Smooth muscle cell (in vitro differentiated cells): Measurements from ENCODE around the gene MIGA1. TPM values are rescaled to one million over a fixed set of nuclear protein-coding genes. Genes with fewer than 3 reads are reported as not detected.
A peak's percentile ranks its signal among the peaks of the same experiment; 100 is the strongest.

Experiments used
- DNase-seq: peaks from one replicate; lab custom pipeline; 2025; ENCODE audit not compliant: unreplicated experiment; lab: John Stamatoyannopoulos, UW
- H2AFZ ChIP-seq: fragments of 200-600 bp; sonication (generic); 2 replicates; pipeline ENCODE4 v1.6.0; 2016; ENCODE audit warnings: antibody characterized with exemption, low read depth, mild to moderate bottlenecking
- H3F3A ChIP-seq: fragments of 200-600 bp; sonication (generic); 2 replicates; pipeline ENCODE4 v1.6.0; 2017; ENCODE audit warnings: antibody characterized with exemption, low read depth
- H3K27ac ChIP-seq: fragments of 200-600 bp; sonication (generic); 2 replicates; pipeline ENCODE4 v1.5.1; 2016; ENCODE audit warnings: low read depth, mild to moderate bottlenecking
- H3K27me3 ChIP-seq: fragments of 200-600 bp; sonication (generic); 2 replicates; pipeline ENCODE4 v1.6.1; 2016; ENCODE audit warnings: low read depth, mild to moderate bottlenecking
- H3K36me3 ChIP-seq: fragments of 200-600 bp; sonication (generic); 2 replicates; pipeline ENCODE4 v1.5.1; 2016; ENCODE audit warnings: low read depth
- H3K4me1 ChIP-seq: fragments of 200-600 bp; sonication (generic); 2 replicates; pipeline ENCODE4 v1.5.1; 2016; ENCODE audit warnings: low read depth
- H3K4me2 ChIP-seq: fragments of 200-600 bp; sonication (generic); 2 replicates; pipeline ENCODE4 v1.6.0; 2016; ENCODE audit warnings: mild to moderate bottlenecking
- H3K4me3 ChIP-seq: fragments of 200-600 bp; sonication (generic); 2 replicates; pipeline ENCODE4 v1.5.1; 2016; ENCODE audit warnings: mild to moderate bottlenecking
- H3K79me2 ChIP-seq: fragments of 200-600 bp; sonication (generic); 2 replicates; pipeline ENCODE4 v1.6.0; 2016; ENCODE audit warnings: low read depth, mild to moderate bottlenecking
- H3K9ac ChIP-seq: fragments of 200-600 bp; sonication (generic); 2 replicates; pipeline ENCODE4 v1.6.0; 2016; ENCODE audit warnings: low read depth
- H3K9me3 ChIP-seq: fragments of 200-600 bp; sonication (generic); replicated peaks from 2 replicates; pipeline ENCODE4 v1.5.1; 2016; ENCODE audit warnings: low read depth
- H4K20me1 ChIP-seq: fragments of 200-600 bp; sonication (generic); 2 replicates; pipeline ENCODE4 v1.6.0; 2016; ENCODE audit warnings: low read depth
- WGBS: methylation state at CpG from one replicate; pipeline ENCODE4 v1.1.7; 2016; ENCODE audit warnings: low lambda C conversion rate; 5-methylcytosine and 5-hydroxymethylcytosine counted together
- polyA plus RNA-seq: library from polyadenylated mRNA; unstranded; fragments of >200 nt; fragmentation: Nextera tagmentation; extraction: Ambion mirVana; gene quantifications from 2 replicates; pipeline ENCODE4 v1.2.1, GENCODE V29; 2016
- total RNA-seq: library from RNA; depleted of rRNA; stranded (reverse); fragments of >200 nt; gene quantifications from 2 replicates; pipeline ENCODE4 v1.2.3, GENCODE V29; 2014
- TF ChIP-seq, protein P1 (sequence below): fragments of 200-600 bp; sonication (generic); IDR thresholded peaks from 2 replicates; pipeline ENCODE4 v1.5.1; 2017; ENCODE audit warnings: borderline replicate concordance, mild to moderate bottlenecking, antibody characterized with exemption; ENCODE audit not compliant: insufficient read depth, poor library complexity, severe bottlenecking

Gene MIGA1
- total and polyA plus RNA-seq, 2 experiments from 2014 or later, result 6.6 to 22.7 TPM

DNA sequence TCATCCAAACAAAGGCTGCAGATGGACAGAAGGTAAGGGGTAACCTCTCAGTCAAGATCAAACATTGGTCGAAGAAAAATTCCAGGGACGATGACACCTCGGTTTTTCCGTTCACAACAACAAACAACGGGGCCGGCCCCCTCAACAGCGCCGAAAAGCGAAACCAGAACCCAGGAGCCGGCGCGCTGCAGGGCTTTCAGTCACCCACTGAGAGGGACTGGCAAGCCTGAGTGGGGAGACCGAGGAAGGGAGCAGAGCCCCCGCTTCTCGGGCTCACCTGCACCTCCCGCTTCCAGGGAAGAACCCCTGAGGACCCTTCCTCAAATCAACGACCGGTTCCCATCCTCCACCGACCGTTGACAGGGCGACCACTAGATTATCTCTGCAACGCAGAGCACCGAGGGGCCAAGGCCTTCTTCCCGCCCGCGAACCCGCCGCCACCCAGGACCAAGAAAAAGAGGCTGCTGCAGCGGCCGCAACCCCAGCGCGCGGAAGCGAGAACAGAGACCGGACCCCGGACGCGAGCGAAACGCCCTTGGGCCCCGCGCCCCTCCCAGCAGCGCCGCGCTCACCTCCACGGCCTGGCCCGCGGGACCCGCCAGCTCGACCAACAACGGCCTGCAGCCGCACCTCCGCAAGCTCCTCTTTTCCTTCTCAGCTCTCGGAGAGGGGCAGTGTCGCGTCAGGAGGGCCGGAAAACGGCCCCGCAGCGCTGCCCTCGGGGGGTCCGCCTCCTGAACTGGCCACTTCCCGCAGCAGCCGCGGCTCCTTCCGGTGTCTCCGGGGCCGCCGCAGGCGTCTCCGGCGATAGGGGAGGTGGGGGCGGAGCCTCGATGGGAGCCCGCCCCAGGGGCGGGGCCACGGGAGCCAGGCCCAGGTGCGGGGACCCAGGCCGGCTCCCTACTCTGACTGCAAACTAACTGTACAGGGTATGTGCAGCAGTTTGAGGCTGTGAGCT is 20.1 kb upstream of the MIGA1 start, which contains the start of gene USP33:
Gene USP33, minus strand, starts transcription at position 782 of the 958 bp plus-strand sequence. CDS start 18,155 bp downstream, outside the sequence.
- Histone ChIP-seq H2AFZ (peak within 1 kb of the TSS; percentile 94), H3K4me2 (peak within 1 kb of the TSS; percentile 95), H3K27me3 (no peaks in the 10 kb centered on the region), H3K9me3 (no peaks in the 10 kb centered on the region), H3K36me3 (no peaks in the 10 kb centered on the region), H3K4me3 (peak within 1 kb of the TSS; percentile 97), H3K27ac (peak within 1 kb of the TSS; percentile 86), H4K20me1 (peaks cover 45% of the 10 kb centered on the region), H3F3A (peaks cover 7% of the 10 kb centered on the region), H3K79me2 (peaks cover 49% of the 10 kb centered on the region), H3K4me1 (peaks cover 6% of the 10 kb centered on the region), H3K9ac (peak within 1 kb of the TSS; percentile 88)
- DNase-seq, result peak; percentile 33
- TF ChIP-seq, protein P1, sequence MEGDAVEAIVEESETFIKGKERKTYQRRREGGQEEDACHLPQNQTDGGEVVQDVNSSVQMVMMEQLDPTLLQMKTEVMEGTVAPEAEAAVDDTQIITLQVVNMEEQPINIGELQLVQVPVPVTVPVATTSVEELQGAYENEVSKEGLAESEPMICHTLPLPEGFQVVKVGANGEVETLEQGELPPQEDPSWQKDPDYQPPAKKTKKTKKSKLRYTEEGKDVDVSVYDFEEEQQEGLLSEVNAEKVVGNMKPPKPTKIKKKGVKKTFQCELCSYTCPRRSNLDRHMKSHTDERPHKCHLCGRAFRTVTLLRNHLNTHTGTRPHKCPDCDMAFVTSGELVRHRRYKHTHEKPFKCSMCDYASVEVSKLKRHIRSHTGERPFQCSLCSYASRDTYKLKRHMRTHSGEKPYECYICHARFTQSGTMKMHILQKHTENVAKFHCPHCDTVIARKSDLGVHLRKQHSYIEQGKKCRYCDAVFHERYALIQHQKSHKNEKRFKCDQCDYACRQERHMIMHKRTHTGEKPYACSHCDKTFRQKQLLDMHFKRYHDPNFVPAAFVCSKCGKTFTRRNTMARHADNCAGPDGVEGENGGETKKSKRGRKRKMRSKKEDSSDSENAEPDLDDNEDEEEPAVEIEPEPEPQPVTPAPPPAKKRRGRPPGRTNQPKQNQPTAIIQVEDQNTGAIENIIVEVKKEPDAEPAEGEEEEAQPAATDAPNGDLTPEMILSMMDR, result no peak
- WGBS, result under 1% methylated on average over 77 of the region's 79 CpGs

DNA sequence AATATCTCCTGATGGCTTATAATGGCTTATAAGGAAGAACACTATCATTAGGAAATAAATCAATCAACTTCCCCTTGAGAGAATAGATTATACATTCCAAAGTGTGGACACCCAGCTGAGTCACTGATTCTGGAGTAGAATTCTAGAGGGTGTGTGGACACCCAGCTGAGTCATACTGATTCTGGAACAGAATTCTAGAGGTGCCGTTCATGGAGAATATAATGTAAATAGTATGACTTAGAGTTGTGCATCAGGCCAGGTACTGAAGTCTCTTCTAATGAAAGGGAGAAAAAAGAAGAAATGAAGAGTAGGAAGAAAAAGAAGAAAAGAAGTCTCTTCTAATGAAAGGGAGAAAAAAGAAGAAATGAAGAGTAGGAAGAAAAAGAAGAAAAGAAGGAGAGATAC is 17.4 kb upstream of the MIGA1 start:
- TF ChIP-seq, protein P1, result no peak
- Histone ChIP-seq H4K20me1 (peaks cover 18% of the 10 kb centered on the region), H3K4me3 (no peak overlapping the region), H2AFZ (no peak overlapping the region), H3K9me3 (no peaks in the 10 kb centered on the region), H3K27ac (no peak overlapping the region), H3K9ac (no peak overlapping the region), H3K4me2 (no peak overlapping the region), H3F3A (peaks cover 7% of the 10 kb centered on the region), H3K79me2 (peaks cover 22% of the 10 kb centered on the region), H3K36me3 (no peaks in the 10 kb centered on the region), H3K4me1 (peaks cover 6% of the 10 kb centered on the region), H3K27me3 (no peaks in the 10 kb centered on the region)
- no peak for DNase-seq
- WGBS, result 31% methylated on average over 1 of the region's 1 CpG

DNA sequence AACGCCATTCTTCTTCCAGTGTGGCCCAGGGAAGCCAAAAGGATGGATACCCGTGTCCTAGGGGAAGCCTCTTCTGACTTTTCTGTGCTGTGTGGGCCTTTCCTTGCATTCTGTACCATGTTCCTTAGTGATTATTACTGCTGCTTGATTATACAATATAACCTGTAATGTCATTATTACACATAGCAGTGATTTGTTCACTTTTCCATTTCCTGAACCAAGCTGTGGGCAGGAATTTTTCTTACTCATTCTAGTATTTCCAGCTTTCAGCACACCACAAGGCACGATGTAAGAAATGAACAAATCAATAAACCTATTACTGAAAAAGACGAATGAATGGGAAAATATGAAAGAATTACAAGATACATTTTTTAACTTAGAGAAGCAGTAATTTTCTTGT is 11.4 kb upstream of the MIGA1 start:
- TF ChIP-seq, protein P1, result no peak
- no peak overlapping the region for H2AFZ ChIP-seq
- no peaks in the 10 kb centered on the region for H3K36me3 ChIP-seq
- 89% methylated on average over 4 of the region's 4 CpGs for WGBS
- no peaks in the 10 kb centered on the region for H3K27me3 ChIP-seq
- no peaks in the 10 kb centered on the region for H3K79me2 ChIP-seq
- H3K4me2 ChIP-seq, result no peak overlapping the region
- no peaks in the 10 kb centered on the region for H3K9me3 ChIP-seq
- H3K4me3 ChIP-seq, result no peak overlapping the region
- H3K4me1 ChIP-seq, result no peaks in the 10 kb centered on the region
- no peak overlapping the region for H3K27ac ChIP-seq
- H3K9ac ChIP-seq, result no peak overlapping the region
- H3F3A ChIP-seq, result no peaks in the 10 kb centered on the region
- no peak for DNase-seq
- H4K20me1 ChIP-seq, result no peaks in the 10 kb centered on the region
